GM21390 (cell line): Measurements from ENCODE around the gene LENG8.

Source experiments
- ATAC-seq: cut with Tn5 transposase; IDR thresholded peaks from one replicate; pipeline ENCODE4 v1.9.1; 2021; ENCODE audit not compliant: unreplicated experiment

The LENG8 gene

DNA sequence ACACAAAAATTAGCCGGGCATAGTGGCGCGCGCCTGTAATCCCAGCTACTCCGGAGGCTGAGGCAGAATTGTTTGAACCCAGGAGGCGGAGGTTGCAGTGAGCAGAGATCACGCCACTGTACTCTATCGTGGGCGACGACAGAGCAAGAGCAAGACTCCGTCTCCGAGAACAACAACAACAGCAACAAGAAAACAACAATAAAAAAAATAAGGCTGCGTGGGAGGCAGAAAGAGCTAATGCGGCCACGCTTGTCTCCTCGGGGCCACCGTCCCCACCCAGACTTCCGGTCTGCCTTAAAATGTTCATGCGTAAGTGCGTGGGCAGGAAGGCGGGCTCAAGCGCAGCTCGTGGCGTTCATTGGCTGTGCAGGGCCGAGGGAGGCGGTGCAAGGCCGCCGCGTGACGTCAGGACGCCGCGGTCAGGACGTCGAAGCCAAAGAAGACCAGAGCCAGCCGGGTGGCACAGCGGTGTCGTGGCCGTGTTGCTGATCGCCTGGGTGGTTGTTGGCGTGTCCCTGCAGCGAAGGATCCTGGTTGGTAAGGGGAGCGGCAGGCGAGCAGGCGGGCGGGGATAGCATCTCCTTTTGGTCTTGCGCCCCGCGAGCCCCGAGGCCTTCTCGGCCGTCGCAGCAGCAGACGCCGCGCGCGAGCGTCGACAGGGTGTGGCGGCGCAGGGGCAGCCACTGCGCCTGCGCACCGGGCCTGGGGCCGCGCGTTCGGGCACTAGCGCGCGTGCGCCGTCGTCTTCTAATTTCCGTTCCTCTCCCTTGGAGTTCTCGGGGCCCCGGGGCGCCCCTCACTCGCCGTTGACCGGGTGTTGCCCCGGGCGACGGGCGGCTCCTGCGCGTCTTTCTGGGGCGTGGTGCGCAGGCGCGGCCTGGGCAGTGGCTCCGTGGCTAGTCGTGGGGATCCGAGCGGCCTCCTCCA, at the start of gene LENG8:
Gene LENG8 (plus strand): TSS at position 426 of the 927 bp plus-strand sequence. CDS start 2,146 bp downstream, outside the sequence.
- ATAC-seq = peak; percentile 76

DNA sequence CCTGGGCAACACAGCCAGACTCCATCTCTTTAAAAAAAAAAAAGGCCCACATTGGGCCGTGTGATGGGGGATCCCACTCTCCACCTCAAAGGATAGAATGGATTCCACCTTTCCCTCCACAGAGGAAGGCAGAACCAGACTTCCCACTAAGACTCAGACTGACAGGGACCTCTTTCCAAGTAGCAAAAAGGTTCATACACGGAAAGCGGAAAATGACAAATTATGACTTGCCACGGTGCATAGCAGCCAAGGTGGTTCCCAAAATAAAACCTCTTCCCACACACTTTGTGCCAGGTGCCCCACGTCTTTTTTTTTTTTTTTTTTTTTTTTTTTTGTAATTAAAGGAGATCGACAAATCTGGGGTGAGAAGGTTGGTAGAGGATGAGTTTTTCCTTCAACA, 48.1 kb upstream of the LENG8 start:
- no peak for ATAC-seq

DNA sequence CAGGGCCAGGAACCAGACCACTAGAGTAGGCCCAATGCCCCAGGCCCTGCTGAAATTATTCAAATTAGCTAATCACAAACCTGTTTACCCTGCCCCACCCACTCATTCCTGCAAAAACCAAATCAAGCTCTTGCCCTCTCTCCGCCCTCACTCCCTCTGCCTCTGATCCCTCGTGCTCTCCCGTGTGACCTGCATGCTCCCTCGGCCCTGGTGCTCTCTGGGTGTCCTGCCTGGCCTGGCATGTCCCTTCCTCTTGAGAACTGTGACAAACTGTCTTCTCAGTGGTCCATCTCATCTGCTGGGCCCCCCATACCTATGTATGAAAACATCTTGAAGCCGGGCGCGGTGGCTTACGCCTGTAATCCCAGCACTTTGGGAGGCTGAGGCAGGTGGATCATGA, 45.9 kb upstream of the LENG8 start:
- no peak for ATAC-seq

DNA sequence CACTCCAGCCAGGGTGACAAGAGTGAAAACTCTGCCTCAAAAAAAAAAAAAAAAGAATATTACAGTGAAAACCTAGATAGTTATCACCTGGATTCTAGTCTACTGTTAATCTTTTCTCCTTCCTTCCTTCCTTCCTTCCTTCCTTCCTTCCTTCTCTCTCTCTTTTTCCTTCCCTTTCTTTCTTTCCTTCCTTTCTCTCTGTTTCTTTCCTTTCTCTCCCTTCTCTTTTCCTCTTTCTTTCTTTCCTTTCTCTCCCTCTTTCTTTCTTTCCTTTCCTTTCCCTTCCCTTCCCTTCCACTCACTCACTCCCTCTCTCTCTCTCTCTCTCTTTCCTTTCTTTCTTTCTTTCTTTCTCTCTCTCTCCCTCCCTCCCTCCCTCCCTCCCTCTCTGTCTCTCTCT, 43.4 kb upstream of the LENG8 start:
- no peak for ATAC-seq

DNA sequence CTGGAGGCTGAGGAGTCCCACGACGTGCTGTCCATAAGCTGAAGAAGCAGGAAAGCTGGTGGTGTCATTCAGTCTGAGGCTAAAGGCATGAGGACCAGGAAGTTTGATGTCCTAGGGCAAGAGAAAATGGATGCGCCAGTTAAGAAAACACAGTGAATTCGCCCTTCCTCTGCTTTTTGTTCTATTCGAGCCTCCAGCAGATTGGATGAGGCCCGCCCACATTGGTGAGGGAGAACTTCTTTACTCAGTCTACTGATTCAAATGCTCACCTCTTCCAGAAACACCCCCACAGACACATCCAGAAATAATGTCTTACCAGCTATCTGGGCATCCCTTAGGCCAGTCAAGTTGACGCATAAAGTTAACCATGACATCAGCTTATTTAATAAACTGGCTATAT, 41.2 kb upstream of the LENG8 start:
- ATAC-seq = no peak

DNA sequence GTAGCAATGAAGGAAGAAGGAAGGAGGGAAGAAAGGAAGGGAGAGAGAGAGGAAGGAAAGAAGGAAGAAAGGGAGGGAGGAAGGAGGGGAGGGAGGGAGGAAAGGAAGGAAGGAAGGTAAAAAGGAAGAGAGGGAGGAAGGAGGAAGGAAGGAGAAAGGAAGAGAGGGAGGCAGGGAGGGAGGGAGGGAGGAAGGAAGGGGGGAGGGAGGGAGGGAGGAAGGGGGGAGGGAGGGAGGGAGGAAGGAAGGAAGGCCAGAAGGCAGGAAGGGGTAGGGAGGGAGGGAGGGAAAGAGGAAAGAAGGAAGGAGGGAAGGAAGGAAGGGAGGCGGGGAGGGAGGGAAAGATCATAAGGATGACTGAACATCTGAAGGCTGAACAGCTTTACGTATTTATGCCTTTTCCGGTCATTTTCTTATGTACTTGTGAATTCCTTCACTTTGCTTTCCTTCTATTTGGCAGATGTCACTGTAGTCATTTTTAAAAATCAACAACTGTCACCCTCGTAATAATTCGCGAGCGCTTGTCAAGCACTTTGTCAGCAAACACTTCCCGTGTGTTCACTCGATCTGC, 40.5 kb upstream of the LENG8 start:
- ATAC-seq = no peak

DNA sequence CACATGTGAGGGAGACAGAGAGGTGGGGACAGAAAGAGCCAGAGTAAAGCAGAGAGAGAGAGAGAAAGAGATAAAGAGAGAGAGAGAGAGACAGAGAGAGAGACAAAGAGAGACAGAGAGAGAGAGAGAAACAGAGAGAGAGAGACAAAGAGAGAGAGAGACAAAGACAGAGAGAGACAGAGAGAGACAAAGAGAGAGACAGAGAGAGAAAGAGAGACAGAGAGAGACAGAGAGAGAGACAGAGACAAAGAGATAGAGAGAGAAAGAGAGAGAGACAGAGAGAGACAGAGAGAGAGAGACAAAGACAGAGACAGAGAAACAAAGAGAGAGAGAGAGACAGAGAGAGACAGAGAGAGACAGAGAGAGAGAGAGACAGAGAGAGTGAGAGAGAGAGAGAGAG, 38.0 kb upstream of the LENG8 start:
- ATAC-seq = no peak

DNA sequence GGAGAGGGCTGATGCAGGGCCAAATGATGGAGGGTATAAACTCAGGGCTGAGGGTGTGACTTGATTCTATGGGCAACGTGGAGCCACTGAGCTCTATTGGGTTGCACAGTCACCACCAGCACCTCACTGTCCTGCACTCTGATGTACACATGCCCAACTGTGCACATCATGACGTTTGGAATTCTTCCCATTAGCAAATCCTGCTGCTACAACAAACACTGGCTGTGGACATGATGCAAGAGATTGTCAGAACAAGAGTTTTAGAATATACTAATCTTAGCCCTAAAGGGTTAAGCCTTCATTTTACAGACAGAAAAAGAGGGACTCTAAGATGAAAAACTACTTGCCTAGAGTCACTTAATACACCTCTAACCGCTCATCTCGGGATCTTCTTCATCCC, 36.1 kb upstream of the LENG8 start:
- no peak for ATAC-seq

DNA sequence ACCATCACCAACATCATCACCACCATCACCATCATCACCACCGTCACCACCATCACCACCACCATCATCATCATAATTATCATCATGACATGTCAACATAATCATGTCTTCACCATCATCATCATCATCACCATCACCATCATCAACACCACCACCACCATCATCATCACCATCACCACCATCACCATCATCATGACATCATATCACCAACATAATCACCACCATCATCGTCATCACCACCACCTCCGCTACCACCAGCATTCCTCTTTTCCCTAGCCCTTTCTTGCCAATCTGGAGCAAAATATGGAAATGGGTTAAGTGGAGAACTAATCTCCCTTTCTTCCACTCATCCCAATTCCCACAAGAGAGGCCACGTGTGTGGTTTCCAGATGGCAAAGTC, 34.8 kb upstream of the LENG8 start:
- ATAC-seq = no peak

DNA sequence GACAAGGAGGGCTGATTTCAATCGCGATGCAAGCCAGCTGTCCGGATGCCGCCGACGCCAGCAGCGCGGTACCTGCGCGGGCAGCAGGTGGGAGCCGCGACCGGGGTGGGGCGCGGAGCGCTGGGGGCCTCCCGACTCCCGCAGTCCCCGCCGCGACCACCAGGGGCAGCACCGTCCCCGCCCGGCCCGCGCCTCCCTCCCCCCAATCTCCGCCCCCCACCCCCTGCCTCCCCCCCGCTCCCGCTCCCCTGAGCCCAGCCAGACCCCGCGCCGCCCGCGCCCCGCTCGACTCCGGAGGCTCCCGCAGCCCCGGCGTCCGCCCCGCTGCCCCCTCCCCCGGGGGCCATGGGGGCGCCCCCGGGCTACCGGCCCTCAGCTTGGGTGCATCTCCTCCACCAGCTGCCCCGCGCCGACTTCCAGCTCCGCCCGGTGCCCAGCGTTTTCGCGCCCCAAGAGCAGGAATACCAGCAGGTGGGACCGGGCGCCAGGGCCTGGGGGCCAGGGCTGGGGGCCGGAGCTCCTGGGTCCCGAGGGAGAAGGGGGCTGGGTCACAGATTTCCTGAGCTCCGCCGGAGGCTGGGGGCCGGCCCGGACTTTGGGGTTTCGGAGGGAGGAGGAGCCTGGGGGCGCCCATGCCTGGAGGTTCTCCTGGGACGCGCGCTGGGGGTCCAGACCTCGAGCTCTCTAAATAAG, 33.6 kb upstream of the LENG8 start, which contains the start of gene TTYH1:
Gene TTYH1 (plus strand): TSS at position 257 of the 693 bp plus-strand sequence. CDS start 89 bp downstream, at position 346.
- no peak for ATAC-seq

DNA sequence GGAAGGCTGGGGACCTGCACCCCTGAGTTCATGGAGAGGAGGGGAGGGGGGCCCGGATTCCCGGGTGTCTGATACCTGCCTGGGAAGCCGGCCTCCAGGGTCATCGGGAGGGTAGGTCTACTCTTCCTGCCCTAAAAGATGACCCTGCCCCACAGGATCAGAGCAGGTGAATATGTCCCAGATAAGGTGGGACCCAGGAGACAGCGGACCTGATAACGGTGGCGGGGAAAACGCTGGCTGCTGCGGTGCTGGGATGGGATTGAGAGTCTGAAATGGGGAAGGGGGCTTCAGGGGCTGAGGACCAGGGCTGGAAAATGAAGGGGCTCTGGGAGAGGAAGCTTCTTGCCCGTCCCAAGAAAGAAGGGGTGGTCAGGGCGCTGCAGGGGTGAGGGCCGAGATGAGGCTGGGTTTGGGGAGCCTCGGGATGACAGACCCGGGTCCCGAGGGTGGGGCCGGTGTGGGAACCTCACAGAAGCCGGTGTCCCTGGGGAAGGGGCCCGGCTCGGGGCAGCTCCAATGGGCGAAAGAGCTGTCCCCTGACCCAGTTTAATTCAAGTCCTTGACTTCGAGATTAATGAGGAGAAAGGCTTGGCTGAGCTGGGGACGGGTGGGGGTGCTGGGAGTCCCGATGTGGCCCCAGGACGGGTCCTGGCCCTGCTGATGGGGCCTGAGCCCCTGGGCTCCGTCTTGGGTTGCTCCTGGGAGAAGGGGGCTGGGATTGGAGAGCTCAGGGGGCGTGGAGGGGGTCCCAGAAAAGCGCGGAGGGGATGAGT, 32.9 kb upstream of the LENG8 start:
- no peak for ATAC-seq

DNA sequence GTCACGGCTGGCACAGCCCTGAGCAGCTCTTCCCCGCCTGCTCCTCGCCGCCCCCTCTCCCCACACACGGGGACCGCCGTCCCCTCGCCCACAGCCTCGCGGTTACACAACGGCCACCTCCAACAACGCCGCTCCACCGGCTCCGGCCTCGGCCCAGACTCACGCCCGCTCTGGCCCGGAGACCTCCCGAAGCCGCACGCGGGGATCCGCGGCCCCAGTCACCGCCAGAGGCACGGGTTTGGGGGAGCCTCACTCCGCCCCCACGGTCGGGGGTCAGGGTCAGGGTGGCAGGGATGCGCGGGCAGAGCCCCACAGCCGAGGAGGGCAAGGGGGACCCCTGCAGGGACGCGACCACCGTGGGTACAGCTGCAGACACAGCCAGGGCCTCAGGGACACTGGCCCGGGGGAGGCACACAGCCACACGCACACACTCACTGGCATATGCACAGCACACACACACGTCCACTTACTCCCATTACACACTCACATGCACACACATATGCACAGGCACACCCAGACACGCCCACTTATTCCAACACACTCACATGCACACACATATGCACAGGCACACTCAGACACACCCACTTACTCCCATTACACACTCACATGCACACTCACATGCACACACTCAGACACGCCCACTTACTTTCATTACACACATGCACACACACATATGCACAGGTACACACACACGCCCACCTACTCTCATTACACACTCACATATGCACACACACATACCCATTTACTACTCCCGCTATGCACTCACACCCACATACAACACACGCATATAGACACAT, 32.1 kb upstream of the LENG8 start:
- no peak for ATAC-seq

DNA sequence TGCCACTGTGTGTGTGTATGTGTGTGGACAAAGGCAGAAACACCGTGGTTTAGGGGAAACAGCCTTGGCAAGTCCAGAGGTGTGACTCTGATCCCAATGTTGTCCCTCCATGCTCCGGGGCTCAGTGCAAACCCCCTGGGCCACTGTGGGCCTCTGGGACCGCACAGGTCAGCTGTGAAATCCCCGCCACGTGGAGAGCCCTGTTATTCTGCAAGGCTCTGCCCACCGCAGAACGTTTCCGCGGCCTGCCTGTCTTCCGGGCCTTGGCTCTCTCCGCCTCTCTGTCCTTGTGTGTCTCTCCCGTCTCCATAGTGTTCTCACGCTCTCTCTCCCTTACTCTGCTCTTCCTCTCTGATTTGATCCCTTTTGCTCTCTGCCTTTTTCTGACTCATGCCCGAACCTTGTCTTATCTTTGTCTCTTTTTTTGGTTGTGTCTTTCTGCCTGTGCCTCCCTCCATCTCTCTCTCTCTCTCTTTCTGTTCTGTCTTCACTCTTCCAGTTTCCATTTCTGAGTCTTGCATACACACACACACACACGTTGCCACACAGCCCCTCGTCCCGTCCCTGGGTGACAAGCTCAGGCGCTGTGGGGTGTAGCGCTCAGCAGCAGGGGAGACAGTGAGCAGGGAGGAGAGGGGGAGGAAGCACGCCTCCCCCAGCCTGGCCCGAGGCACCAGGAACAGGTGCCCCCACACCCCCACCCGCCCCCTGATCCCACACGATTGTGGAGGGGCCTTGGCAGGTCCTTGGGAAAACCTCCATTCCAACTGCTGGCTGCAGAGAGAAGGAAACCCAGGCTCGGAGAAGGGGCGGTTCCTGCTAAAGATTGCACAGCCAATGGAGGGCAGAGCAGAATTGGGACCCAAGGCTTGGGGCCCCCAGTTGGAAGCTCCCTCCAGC, 30.7 kb upstream of the LENG8 start:
- ATAC-seq = no peak

DNA sequence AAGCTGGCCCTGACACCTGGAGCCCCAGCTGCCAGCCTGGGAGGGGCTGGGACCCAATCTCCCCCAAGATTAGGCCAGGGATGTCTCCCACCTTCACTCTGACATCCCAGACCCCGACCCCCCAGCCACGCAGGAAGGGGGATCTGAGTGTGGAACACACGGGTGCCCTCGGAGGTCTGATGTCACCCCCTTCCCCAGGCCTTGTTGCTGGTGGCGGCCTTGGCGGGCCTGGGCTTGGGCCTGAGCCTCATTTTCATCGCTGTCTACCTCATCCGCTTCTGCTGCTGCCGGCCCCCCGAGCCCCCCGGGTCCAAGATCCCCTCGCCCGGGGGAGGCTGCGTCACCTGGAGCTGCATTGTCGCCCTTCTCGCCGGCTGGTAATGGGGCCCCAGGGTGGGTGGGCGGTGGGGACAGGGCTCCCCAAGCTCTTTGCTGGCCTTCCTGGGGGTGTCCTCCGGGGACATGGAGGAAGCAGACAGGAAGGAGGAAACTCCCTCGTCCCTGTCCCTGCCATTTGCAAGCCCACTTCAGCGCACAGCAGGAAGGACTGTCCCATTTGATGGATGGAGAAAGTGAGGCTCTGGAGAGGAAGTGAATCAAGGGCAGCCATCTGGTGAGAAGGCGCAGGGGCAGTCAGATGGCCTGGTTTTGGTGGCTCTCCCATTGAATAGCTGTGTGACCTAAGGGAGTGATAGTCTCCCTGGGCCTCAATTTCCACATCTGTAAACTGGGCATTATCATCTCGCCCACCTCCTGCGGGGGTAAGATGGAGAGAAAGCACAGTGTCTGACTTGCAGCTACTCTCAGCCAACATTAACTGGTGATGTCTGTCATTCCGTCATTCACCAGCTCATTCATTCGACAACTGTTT, 29.8 kb upstream of the LENG8 start:
- no peak for ATAC-seq

DNA sequence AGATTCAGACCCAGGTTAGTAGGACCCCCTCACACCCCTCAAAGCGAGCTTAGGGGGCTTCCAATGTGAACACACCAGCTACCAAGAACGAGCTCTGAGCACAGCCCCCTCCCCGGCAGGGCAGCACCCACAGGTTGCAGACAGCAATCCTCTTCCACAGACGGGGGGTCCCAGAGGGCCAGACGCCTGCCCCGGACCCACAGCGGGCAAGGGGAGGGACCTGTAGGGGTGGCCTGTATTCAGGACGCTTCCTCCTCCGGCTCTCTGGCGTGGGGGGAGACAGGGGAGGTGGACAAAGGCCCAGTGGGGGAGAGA, 29.0 kb upstream of the LENG8 start:
- ATAC-seq = no peak

DNA sequence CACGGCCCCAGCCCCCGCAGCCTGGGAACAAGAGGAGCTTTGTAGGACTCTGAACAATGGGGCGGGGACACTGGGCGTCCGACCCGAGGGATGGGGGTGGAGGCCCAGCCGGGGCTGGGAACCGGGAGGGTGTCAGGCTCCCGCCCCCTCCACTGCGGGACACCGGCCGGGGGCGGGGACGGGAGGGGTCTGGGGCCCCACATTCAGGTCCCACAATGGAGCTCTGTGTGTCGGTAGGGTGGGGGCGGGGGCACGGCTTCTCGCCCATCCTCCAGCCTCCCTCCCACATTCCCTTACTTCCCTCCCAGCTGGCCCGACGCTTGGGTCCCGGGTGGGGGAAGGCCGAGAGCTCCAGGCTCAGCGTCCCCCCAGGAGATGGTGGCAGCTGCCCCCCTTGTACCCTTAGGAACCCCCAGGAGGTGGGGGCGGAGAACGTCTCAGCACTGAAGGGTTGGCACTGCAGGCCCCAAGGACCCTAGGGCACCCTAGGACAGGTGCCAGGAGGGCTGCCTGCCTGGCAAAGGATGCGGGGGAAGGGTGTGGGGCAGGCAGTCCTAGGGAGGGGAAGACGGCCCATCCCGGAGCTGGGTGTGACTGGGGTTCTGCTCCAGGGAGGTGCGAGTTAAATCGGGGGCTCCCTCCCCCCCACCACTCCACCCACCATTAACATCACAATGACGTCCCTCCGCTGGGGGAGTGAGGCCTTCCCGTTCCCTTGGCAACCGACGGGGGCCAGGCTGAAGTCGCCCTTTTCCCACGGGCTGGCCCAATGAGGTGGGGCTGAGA, 28.4 kb upstream of the LENG8 start:
- ATAC-seq = no peak

DNA sequence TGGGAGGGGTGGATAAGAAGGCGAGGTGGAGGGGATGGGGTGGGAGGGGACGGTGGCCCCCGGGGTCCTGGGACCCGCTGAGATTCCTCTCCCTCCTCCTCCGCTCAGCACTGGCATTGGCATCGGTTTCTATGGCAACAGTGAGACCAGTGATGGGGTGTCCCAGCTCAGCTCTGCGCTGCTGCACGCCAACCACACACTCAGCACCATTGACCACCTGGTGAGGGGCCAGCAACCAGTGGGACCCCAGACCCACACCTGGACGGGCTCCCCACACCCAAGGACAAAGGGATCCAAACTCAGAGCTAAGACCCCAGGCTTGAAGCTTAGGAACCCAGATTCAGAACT, 27.9 kb upstream of the LENG8 start:
- no peak for ATAC-seq

DNA sequence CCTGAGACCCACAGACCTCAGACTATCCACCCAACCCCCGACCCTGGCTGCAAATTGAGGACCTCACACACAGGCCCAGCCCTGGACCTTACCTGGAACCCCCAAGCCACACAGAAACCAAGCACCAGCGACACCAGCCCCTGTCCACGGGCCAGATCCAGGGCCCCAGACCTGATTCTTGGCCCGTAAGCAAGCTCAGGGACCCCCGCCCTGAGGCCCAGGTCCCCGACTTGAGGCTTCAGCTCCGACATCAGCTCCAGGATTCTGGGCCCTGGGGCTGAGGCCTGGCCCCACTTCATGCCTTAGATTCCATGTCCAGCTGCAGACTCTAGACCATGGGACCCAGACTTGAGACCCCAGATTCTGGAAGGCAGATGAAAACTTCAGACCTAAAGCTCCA, 27.5 kb upstream of the LENG8 start:
- ATAC-seq = no peak
